GM19324 (cell line): ENCODE results near the gene FRK.
A peak's percentile ranks its signal among the peaks of the same experiment; 100 is the strongest.
"Not testable (repeated sequence)": the region's sequence is repeated elsewhere in the genome, so short reads cannot be mapped to it uniquely, and the experiment has no call there.

Experiments used
- ATAC-seq: cut with Tn5 transposase; IDR thresholded peaks from one replicate; pipeline ENCODE4 v1.9.1; 2021; ENCODE audit warnings: mild to moderate bottlenecking, moderate library complexity; ENCODE audit not compliant: unreplicated experiment, low FRiP score

FRK gene

GRCh38 chr6:116010790-116011401, 49.8 kb downstream of the FRK start:
- no peak for ATAC-seq

GRCh38 chr6:116010386-116010785, 50.3 kb downstream of the FRK start:
- no peak for ATAC-seq

GRCh38 chr6:116008470-116009243, 52.0 kb downstream of the FRK start:
- ATAC-seq: peak; percentile 74

GRCh38 chr6:116004841-116005815, 55.6 kb downstream of the FRK start:
- no peak for ATAC-seq

GRCh38 chr6:116003668-116004067, 57.0 kb downstream of the FRK start:
- ATAC-seq: peak; percentile 66

GRCh38 chr6:116002756-116003155, 57.9 kb downstream of the FRK start:
- ATAC-seq: no peak

- ATAC-seq: no peak
These were observed 61.5 kb downstream of the FRK start for GRCh38 chr6:115999235-115999634.

GRCh38 chr6:115997990-115998585, 62.6 kb downstream of the FRK start:
- ATAC-seq: no peak

- ATAC-seq: no peak
These were observed 74.7 kb downstream of the FRK start for GRCh38 chr6:115986026-115986425.

- ATAC-seq: no peak
These were observed 75.9 kb downstream of the FRK start for GRCh38 chr6:115984809-115985208.

- no peak for ATAC-seq
These were observed 76.7 kb downstream of the FRK start for GRCh38 chr6:115983998-115984397.

GRCh38 chr6:115982453-115982852, 78.2 kb downstream of the FRK start:
- no peak for ATAC-seq

- ATAC-seq: no peak
These were observed 83.5 kb downstream of the FRK start for GRCh38 chr6:115977220-115977619.

- no peak for ATAC-seq
These were observed 84.3 kb downstream of the FRK start for GRCh38 chr6:115976321-115976870.

- ATAC-seq: no peak
These were observed 88.0 kb downstream of the FRK start for GRCh38 chr6:115972679-115973078.

GRCh38 chr6:115971785-115972184, 88.9 kb downstream of the FRK start:
- ATAC-seq: no peak

GRCh38 chr6:115969930-115970273, 90.8 kb downstream of the FRK start:
- no peak for ATAC-seq

GRCh38 chr6:115969207-115969929, 91.3 kb downstream of the FRK start:
- ATAC-seq: no peak

GRCh38 chr6:115960286-115960685, 100.4 kb downstream of the FRK start:
- not testable (repeated sequence) for ATAC-seq

- ATAC-seq: no peak
These were observed 101.7 kb downstream of the FRK start for GRCh38 chr6:115958958-115959357.
